Gastrocnemius medialis (tissue), 4 donors: ENCODE results near the gene SIMC1.
"Not testable (repeated sequence)": the region's sequence is repeated elsewhere in the genome, so short reads cannot be mapped to it uniquely, and the experiment has no call there.

Experiments used
- CTCF ChIP-seq, 5 experiments: fragments of 450-650 bp in 3 of 5; fragments of 200-600 bp in 2 of 5; sonication (generic) in 2 of 5; IDR thresholded peaks in 4 of 5; conservative IDR thresholded peaks in 1 of 5; 1 replicate in 4 of 5; 2 replicates in 1 of 5; pipeline ENCODE4 v1.5.1; 2016 to 2019; ENCODE audit warnings: antibody characterized with exemption in 5 of 5, mild to moderate bottlenecking in 3 of 5, moderate library complexity in 3 of 5
- POLR2A ChIP-seq, 2 donors: fragments of 450-650 bp; IDR thresholded peaks; one replicate each; pipeline ENCODE4 v1.6.1; 2017; ENCODE audit warnings: antibody characterized with exemption in 2 of 2, mild to moderate bottlenecking in 2 of 2, moderate library complexity in 2 of 2

GRCh38 chr5:176222006-176222405 lies 16.2 kb upstream of the SIMC1 start:
- not testable (repeated sequence) for TF ChIP-seq CTCF (IDR thresholded peaks at IDR 0.05 in 4 of 5, conservative IDR thresholded peaks at IDR 0.05 in 1 of 5); POLR2A (IDR thresholded peaks at IDR 0.05)
